Liver (tissue), 3 donors: ENCODE results near the gene GPR21.

Source experiments
- GABPA ChIP-seq, 2 donors: IDR thresholded peaks in 1 of 2; conservative IDR thresholded peaks in 1 of 2; 2 replicates each; pipeline ENCODE4 v1.6.1; 2016; ENCODE audit warnings: antibody characterized with exemption in 2 of 2, mild to moderate bottlenecking in 1 of 2, moderate library complexity in 1 of 2
- YY1 ChIP-seq: IDR thresholded peaks from 2 replicates; pipeline ENCODE4 v1.6.1; 2016; ENCODE audit warnings: antibody characterized with exemption, mild to moderate bottlenecking
- TF ChIP-seq, protein P1 (sequence below): IDR thresholded peaks from 2 replicates; pipeline ENCODE4 v1.6.1; 2016; ENCODE audit warnings: antibody characterized with exemption
- TF ChIP-seq, protein P2 (sequence below): fragments of 150-350 bp; IDR thresholded peaks from 2 replicates; pipeline ENCODE4 v1.5.1; 2017; ENCODE audit warnings: improper control_type of control experiment, low read depth, low read length; ENCODE audit not compliant: missing input control
- TF ChIP-seq, protein P3 (sequence below): IDR thresholded peaks from 2 replicates; pipeline ENCODE4 v1.6.1; 2016; ENCODE audit warnings: antibody characterized with exemption
- donor health status: healthy.
- donor health status: healthy.

DNA sequence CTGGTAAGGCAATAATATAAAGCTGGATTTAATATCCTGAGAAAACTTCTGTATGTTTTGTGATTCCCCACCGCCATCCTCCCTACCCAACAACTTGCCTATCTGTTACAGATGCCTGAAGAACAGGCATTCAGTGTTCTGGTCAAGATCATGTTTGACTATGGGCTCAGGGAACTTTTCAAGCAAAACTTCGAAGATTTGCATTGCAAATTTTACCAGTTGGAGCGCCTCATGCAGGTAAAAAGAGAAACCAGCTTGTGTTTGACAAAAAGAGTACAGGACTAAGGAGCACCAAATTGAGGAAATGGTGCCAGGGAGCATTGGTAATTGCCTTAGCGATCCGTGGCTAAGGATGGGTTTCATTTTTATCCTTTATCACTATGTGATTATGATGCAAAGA is 40.0 kb downstream of the GPR21 start:
- TF ChIP-seq, protein P1, sequence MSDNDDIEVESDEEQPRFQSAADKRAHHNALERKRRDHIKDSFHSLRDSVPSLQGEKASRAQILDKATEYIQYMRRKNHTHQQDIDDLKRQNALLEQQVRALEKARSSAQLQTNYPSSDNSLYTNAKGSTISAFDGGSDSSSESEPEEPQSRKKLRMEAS: no peak
- TF ChIP-seq, protein P2, sequence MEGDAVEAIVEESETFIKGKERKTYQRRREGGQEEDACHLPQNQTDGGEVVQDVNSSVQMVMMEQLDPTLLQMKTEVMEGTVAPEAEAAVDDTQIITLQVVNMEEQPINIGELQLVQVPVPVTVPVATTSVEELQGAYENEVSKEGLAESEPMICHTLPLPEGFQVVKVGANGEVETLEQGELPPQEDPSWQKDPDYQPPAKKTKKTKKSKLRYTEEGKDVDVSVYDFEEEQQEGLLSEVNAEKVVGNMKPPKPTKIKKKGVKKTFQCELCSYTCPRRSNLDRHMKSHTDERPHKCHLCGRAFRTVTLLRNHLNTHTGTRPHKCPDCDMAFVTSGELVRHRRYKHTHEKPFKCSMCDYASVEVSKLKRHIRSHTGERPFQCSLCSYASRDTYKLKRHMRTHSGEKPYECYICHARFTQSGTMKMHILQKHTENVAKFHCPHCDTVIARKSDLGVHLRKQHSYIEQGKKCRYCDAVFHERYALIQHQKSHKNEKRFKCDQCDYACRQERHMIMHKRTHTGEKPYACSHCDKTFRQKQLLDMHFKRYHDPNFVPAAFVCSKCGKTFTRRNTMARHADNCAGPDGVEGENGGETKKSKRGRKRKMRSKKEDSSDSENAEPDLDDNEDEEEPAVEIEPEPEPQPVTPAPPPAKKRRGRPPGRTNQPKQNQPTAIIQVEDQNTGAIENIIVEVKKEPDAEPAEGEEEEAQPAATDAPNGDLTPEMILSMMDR: no peak
- TF ChIP-seq GABPA (IDR thresholded peaks at IDR 0.05 in 1 of 2, conservative IDR thresholded peaks at IDR 0.05 in 1 of 2) (no peak), YY1 (no peak)
- TF ChIP-seq, protein P3, sequence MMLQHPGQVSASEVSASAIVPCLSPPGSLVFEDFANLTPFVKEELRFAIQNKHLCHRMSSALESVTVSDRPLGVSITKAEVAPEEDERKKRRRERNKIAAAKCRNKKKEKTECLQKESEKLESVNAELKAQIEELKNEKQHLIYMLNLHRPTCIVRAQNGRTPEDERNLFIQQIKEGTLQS: no peak
